Measurements from ENCODE around the gene HEBP2.

Gene HEBP2

DNA sequence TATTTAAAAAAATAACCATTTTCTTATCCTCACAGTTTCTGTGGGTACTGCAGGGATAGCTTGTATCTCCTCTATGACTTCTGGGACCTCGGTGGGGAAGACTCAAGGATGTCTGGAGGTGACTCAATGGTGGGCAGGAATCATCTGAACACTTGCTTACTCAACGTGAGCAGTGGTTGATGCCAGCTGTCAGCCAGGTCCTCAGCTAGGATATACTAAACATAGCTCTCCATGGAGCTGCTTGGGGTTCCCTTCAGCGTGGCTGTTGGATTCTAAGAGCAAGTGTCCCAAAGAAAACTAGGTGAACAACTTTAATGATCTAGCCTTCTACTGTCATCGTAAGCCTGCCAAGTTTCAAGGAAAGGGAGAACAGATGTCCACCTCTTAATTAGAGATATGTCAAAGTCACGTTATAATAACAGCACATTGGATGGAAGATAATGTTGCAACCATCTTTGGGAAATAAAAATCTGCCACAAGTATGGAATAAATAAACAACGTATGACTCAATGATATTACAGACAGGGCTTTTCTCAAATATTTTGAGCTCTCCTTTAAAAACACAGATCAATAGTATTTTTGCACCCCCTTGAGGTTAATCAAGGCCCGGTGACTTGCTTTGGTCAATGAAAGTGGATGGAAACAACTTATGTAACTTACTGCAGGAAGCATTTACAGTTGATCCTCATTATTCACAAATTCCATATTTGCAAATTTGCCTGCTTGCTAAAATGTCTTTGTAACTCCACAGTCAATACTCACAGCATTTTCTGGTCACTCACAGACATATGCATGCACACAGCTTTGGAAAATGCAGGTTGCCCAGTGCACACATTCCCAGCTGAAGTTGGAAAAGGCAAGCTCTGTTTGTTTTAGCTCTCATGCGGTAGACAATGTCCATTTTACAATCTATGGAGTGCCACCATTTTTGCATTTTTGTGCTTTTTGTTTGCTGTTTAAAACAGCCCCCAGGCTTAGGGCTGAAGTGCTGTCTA, 6.6 kb upstream of the HEBP2 start:
- DNase-seq = peak; percentile 16

DNA sequence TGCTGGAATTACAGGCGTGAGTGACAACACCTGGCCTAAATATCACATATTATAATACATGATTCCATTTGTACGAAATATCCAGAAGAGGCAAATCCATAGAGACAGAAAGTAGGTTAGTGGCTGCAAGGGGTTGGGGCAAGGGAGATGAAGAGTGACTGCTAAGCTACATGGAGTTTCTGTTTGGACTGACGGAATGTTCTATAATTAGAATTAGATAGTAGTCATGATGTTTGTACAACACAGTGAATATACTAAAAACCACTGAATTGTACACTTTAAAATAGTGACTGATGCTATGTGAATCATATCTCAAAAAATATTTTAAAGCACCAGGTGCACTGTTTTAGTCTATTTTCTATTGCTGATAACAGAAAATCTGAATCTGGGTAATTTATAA, 3.7 kb upstream of the HEBP2 start:
- no peak for DNase-seq

DNA sequence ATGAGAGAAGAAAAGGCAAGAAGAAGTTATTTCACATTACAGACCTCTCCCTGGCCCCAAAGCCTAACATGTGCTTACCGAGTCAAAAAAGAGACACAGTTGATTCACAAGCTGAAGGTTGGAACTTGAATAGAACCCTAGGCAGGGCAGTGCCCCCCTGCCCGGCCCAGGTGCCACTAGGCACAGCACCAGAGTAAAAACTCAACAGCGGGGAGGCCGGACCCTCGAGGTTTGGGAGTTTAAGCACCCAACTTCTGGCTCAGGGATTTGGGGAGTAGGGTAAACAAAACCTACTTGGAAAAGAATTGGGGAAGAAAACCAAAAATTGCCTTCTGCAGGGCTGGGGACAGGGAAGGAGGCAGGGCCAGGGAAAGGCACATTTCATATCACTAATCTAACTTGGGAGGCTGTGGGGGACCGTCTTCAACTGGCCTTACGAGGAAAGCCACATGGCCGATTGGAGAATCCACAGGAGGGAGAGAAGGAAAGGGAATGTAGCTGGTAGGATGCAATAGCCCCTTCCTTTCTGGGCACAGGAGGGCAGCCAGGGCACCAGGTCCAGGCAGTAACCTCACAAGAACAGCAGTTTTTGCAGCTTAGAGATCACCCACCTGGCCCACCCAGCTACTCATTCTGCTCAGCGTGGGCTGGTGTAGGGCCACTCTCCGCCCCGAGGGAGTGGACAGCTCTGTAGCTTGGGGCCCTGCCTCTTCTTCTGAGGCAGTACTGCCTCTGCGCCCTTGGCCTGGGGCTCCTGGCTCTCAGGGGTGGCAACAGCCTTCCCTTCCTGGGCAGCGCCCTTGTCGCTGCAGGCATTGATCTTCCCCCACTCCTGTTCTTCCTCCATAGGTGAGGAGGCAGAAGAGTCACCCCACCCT, 1.8 kb upstream of the HEBP2 start:
- no peak for DNase-seq

- no peak for DNase-seq
Observed at GRCh38 chr6:138402838-138403187, 1.2 kb upstream of the HEBP2 start.

GRCh38 chr6:138403324-138403800, 661 bp upstream of the HEBP2 start:
- DNase-seq = no peak

- no peak for DNase-seq
Observed at GRCh38 chr6:138404666-138405337, 779 bp downstream of the HEBP2 start.

- peak; percentile 95 for DNase-seq
Observed at GRCh38 chr6:138405816-138406413, 1.9 kb downstream of the HEBP2 start.

- peak; percentile 34 for DNase-seq
Observed at GRCh38 chr6:138406443-138406842, 2.4 kb downstream of the HEBP2 start.

DNA sequence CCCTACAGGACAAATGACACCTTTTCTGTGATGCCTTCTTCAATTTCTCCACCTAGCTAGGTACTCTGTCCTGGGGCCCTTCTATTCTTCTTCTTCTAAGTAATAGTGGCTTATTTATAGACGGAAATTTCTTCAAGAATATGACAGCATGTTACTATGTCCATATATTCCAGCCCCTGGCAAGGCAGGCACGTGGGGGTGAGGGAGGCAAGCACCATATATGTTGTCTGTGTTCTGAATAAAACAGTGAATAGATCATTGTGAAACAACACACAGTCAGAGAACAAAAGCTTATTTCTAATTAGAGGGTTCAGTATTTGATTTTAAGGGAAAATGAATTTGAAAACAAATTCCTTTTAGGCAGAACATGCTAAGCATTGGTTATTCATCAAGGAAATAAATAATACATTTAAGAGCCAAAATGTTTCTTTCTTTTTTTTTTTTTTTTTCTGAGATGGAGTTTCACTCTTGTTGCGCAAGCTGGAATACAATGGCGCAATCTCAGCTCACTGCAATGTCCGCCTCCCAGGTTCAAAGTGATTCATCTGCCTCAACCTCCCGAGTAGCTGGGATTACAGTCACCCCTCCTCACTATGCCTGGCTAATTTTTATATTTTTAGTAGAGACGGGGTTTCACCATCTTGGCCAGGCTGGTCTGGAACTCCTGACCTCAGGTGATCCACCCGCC, 6.2 kb downstream of the HEBP2 start:
- DNase-seq = no peak

DNA sequence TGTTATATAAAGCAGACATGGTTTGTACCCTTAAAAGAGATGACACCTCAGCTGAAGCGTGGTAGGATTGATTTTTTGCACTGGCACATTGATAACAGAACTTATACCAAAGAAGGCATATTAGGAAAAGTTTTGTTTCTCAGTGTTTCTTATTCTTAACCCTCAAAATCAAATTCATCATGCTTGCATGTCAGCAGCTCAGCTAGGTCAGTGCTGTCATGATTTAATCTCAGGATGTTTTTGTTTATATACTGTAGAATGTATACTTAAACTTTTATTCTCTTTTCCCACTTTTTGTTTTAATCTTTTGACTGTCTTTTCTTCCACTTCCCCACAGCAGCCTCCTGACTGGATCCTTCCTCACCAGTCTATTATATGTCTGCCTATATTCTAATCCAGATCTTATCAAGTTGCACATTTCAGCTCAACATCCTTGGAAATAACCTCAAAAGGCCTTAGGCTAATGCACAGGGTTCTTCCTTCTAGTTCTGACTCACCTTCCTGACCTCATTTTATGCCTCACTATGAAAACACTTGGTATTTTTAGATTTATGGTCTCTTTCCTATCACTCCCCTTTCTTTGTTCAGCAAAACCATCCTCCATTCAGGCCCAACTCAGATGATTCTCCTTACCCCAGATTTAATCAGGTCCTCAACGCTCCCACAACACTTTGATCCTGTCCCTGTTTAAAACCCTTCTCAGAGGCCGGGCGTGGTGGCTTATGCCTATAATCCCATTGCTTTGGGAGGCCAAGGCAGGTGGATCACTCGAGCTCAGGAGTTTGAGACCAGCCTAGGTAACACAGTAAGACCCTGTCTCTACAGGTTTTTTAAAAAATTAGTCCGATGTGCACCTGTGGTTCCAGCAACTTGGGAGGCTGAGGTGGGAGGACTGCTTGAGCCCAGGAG, 7.2 kb downstream of the HEBP2 start:
- no peak for DNase-seq

GRCh38 chr6:138415125-138415524, 11.1 kb downstream of the HEBP2 start:
- DNase-seq = no peak

DNA sequence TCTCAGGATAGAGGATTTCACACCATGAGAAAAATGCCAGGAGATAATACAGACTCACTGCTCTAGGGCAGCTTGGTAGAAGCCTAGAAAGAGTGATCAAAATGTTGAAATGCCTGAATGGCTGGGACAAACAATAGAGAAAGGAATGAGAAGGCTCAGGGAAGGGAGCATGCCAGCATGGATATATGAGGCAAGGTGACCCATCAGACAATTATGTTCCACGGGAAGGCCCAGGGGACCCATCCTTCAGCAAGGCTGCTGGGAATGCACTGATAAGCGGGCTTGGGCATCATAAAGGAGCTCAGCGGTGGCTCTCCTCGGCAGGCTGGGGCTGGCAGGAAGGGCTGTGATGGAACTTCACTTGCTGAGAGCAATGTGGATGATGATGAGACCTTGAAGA, 12.2 kb downstream of the HEBP2 start:
- DNase-seq = no peak

GRCh38 chr6:138417493-138418117, 13.6 kb downstream of the HEBP2 start:
- DNase-seq = no peak

GRCh38 chr6:138418118-138418742, 14.2 kb downstream of the HEBP2 start:
- no peak for DNase-seq

DNA sequence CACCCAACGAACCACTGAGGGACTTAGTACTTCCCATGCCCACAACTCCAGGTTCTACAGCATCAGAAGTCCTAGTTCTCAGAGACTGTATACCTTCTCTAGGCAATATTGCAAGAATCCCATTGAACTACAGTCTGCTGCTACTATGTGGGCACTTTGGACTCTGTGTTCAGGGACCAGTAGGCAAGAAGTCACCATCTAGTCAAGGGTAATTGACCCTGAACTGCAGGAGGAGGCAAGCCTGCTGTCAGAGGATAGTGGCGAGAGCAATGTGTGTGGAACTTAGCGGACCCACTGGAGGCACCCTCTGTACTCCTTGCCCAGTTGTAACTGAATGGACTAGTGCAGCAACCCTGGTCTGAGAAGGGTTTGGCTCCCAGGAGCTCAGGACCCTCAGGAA, 15.7 kb downstream of the HEBP2 start:
- DNase-seq = no peak

GRCh38 chr6:138420356-138420755, 16.3 kb downstream of the HEBP2 start:
- DNase-seq = no peak

DNA sequence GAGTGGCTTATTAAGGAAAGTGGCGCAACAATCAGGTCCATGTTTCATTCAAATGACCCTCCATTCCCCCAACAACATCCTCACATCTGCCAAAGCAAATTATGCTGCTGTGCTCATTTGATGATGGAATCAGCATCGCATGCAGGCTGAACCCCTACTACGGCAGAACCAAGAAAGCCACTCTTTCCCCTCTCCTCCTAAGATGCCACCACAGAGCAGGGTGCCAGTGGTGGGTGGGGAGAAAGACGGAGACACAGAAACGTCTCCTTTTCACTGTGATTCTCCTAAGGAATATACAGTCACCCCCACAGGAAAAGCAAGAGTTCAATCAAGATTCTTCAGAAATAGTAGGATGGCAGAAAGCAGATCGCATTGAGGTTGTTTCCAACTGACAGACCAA, 17.1 kb downstream of the HEBP2 start:
- DNase-seq = no peak

- DNase-seq = no peak
Observed at GRCh38 chr6:138421608-138422007, 17.6 kb downstream of the HEBP2 start.

- no peak for DNase-seq
Observed at GRCh38 chr6:138422861-138423260, 18.8 kb downstream of the HEBP2 start.
